ENCODE measurements around the gene BCL7B.
"Not testable (repeated sequence)": the region's sequence is repeated elsewhere in the genome, so short reads cannot be mapped to it uniquely, and the experiment has no call there.

Gene BCL7B

DNA sequence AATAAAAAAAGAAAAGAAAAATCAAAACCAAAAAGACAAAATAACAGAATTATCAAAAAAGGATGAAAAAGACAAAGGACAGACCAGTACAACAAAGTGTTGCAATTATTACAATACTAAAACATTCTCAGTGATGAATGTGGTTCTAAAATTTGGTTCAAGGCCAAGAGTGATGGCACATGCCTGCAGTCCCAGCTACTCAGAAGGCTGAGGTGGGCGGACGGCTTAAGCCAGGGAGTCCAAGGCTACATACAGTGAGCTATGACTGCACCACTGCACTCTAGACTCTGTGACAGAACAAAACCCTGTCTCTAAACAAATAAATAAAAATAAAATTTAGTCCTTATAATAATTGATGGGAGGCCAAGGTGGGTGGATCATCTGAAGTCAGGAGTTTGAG is 49.9 kb downstream of the BCL7B start:
- no peak overlapping the region for H3K27ac ChIP-seq
- no peak for TF ChIP-seq CTCF (conservative IDR thresholded peaks at IDR 0.05; ENCODE audit: low read depth)
- POLR2A ChIA-PET (ENCODE audit: low non-redundant PET) = no interaction called here
- CTCF ChIA-PET = no interaction called here
- DNase-seq (ENCODE audit: low spot score) = no peak

DNA sequence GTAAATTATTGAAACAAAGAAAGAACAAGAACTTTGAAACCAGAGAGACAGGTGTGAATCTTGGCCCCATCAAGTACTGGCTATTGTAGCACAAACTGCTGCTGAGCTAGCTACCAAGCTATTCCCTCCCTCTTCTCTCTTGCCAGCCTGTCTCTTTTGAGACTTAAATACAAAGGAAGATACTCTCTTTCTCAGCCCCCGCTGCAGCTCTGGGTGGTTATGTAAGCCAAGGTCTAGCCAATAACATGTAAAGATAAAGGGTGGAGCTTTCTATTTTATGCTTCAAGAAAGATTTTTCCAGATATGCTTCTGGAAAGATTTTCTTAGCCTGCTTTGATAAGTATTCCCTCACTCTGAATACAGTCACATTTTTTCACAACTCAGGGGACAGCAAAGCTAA is 52.6 kb downstream of the BCL7B start:
- DNase-seq (ENCODE audit: low spot score) = no peak
- CTCF ChIA-PET = interaction anchor here (0.6 kb wide), 1 partner anchor 71 kb away, joined by 3 read pairs; no protein-coding TSS in a partner anchor
- POLR2A ChIA-PET (ENCODE audit: low non-redundant PET) = no interaction called here
- TF ChIP-seq CTCF (conservative IDR thresholded peaks at IDR 0.05; ENCODE audit: low read depth) = no peak
- H3K27ac ChIP-seq = no peak overlapping the region

- TF ChIP-seq CTCF (conservative IDR thresholded peaks at IDR 0.05; ENCODE audit: low read depth) = no peak
- no peak for DNase-seq (ENCODE audit: low spot score)
- POLR2A ChIA-PET (ENCODE audit: low non-redundant PET) = no interaction called here
- no peak overlapping the region for H3K27ac ChIP-seq
- CTCF ChIA-PET = no interaction called here
Measured at GRCh38 chr7:73504017-73504416, 53.5 kb downstream of the BCL7B start.

DNA sequence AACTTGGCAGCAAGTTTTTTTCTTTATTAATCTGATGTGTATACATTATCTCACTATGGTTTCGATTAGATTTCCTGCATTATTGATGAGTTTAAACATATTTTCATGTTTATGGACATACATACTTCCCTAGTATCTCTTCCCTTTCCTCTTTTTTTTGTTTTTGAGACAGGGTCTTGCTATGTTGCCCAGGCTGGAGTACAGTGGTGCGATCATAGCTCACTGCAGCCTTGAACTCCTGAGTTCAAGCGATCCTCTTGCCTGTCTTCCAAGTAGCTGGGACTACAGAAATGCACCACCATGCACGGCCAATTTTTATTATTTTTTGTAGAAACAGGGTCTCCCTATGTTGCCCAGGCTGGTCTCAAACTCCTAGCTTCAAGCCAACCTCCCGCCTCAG is 54.3 kb downstream of the BCL7B start:
- CTCF ChIA-PET = no interaction called here
- no peak for TF ChIP-seq CTCF (conservative IDR thresholded peaks at IDR 0.05; ENCODE audit: low read depth)
- POLR2A ChIA-PET (ENCODE audit: low non-redundant PET) = no interaction called here
- DNase-seq (ENCODE audit: low spot score) = no peak
- no peak overlapping the region for H3K27ac ChIP-seq

- TF ChIP-seq CTCF (conservative IDR thresholded peaks at IDR 0.05; ENCODE audit: low read depth) = no peak
- ChIA-PET POLR2A (ENCODE audit: low non-redundant PET) (no interaction called here), CTCF (interaction anchor here (0.6 kb wide), 1 partner anchor 29 kb away, joined by 4 read pairs; no protein-coding TSS in a partner anchor)
- H3K27ac ChIP-seq = no peak overlapping the region
- DNase-seq (ENCODE audit: low spot score) = no peak
Measured at GRCh38 chr7:73496626-73497025, 60.9 kb downstream of the BCL7B start.

GRCh38 chr7:73495507-73495906 is 62.0 kb downstream of the BCL7B start:
- H3K27ac ChIP-seq; POLR2A ChIA-PET (ENCODE audit: low non-redundant PET): not testable (repeated sequence)
- CTCF ChIA-PET = interaction anchor here (0.7 kb wide), 1 partner anchor 22 kb away, joined by 4 read pairs; no protein-coding TSS in a partner anchor

DNA sequence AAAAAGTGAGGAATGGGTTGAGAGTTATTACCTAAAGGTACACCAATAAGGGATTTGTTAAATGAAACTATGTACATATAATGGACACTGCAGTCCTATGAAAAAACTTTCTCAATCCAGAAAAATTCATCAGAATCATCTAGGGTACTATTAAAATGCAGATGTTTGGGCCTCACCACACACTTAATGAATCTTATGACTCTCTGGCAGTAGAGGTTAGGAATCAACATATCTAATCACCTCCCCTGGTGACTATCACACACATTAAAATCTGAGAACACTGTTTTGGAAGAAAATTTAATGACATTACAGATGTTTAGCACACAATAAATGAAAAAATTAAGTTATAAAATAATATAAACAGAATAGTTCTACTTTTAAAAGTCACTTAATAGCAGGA is 67.5 kb downstream of the BCL7B start:
- CTCF ChIA-PET = no interaction called here
- POLR2A ChIA-PET (ENCODE audit: low non-redundant PET) = no interaction called here
- H3K27ac ChIP-seq = no peak overlapping the region
- TF ChIP-seq CTCF (conservative IDR thresholded peaks at IDR 0.05; ENCODE audit: low read depth) = no peak
- DNase-seq (ENCODE audit: low spot score) = no peak

More at GRCh38 chr7:73495507-73495906, 62.0 kb downstream of the BCL7B start:
- DNase-seq (ENCODE audit: low spot score) = not testable (repeated sequence)

All from RWPE1 (cell line).